Mucosa of descending colon (tissue), 3 donors: ENCODE results near the gene BMPR1A. TPM values are rescaled to one million over a fixed set of nuclear protein-coding genes. Genes with fewer than 3 reads are reported as not detected.
A peak's percentile ranks its signal among the peaks of the same experiment; 100 is the strongest.

Experiments used
- ATAC-seq: fragments of 200-7000 bp; cut with Tn5 transposase; one replicate; pipeline ENCODE4 v1.9.1; 2020; ENCODE audit warnings: mild to moderate bottlenecking, moderate library complexity
- DNase-seq, 3 donors: peaks; one replicate each; pipeline ENCODE4 v3.0.0-alpha.2; 2020
- H3K36me3 ChIP-seq: fragments of 200-600 bp; one replicate; pipeline ENCODE4 v1.8.0; 2021; ENCODE audit warnings: low read depth, mild to moderate bottlenecking
- H3K4me1 ChIP-seq: fragments of 200-600 bp; one replicate; pipeline ENCODE4 v1.8.0; 2021; ENCODE audit warnings: low read depth, mild to moderate bottlenecking
- H3K4me3 ChIP-seq: fragments of 200-600 bp; one replicate; pipeline ENCODE4 v1.8.0; 2021; ENCODE audit warnings: mild to moderate bottlenecking
- H3K9me3 ChIP-seq: fragments of 200-600 bp; one replicate; pipeline ENCODE4 v1.8.0; 2021; ENCODE audit warnings: mild to moderate bottlenecking
- CTCF ChIP-seq: fragments of 200-600 bp; IDR thresholded peaks from one replicate; pipeline ENCODE4 v1.8.0; 2022; ENCODE audit warnings: antibody characterized with exemption, mild to moderate bottlenecking
- intact Hi-C, 2 donors: fragments of 100-400 bp; cut with DNase I in 1 of 2; cut with micrococcal nuclease in 1 of 2; formaldehyde crosslinking; loops; one replicate each; pipeline versions ENCODE4 v1.11.0 to v1.11.1; 2022; cut with DNase I, micrococcal nuclease
- total RNA-seq, 3 donors: library from RNA; stranded (reverse); fragmentation: NEBNext Ultra II Directional in 2 of 3; extraction: Animal tissue kit (Norgen Biotek cat#: 25700) in 2 of 3; gene quantifications; one replicate each; pipeline versions ENCODE4 v1.2.1 to v1.2.4, GENCODE V29; 2021 to 2023
- donor health status: DM: no; HTN: no; CAD: no; lungs with moderate emphysema.
- donor health status: DM: no; HTN: no; CAD: no.
- donor health status: DM: no; HTN: yes; CAD: no.

The BMPR1A gene
- total RNA-seq, 3 donors from 2014 or later, result 44.4 to 126 (median 45.3) TPM

DNA sequence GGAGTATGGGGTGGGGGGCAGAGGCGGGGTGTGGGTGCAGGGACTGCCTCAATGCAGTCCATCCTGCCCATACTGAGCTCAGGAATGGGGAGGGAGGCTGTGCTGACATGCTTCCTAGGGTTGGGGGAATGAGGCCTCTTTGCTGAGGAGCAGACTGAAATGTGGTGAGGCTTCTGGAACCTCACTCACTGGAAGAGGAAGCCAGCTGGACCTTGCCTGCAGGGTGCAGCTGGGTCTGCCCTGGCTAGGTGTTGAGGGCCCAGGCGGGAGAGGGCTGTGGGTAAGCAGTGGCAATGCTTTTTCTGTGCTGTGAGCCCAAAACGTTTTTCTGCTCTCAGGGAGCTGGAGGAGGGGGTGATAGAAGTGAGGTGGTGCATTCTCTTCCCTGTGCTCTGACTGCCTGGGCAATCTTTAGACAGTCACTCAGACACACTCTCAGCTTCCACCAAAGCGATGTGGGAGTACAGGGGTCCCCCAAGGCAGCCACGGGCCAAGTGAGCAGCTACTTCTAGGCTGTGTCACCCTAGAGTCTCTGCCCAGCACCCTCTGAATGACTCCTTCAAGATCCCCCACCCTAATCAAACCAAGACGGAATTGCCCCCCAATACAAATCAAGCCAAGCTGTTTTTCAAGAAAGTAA, 41.1 kb upstream of the BMPR1A start:
- intact Hi-C loops, result no loop called here
- ATAC-seq, result no peak
- Histone ChIP-seq H3K36me3 (no peaks in the 10 kb centered on the region), H3K4me3 (no peak overlapping the region), H3K4me1 (peaks cover 11% of the 10 kb centered on the region), H3K9me3 (no peaks in the 10 kb centered on the region)
- no peak for TF ChIP-seq CTCF
- DNase-seq, result peak in 1 of 3 donors; percentile 11

DNA sequence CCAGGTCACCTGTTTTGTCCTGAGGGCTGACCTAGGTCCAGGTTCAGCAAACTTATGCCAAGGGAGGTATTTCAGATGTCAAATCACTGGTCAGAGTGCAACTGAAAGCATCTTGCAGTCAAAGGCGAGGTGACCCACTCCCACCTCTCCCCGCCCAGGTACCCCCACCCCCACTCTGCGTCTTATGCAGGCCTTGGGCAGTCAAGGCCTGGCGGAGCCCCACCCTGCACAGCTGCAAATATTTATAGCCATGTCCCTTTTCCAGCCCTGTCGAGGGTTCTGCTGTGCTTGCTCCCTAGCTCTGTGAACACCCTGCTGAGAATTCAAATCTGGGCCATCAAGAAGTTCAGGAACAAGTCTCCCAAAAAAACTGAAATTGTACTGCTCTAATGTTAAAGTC, 40.6 kb upstream of the BMPR1A start:
- intact Hi-C loops, result no loop called here

GRCh38 chr10:86716466-86716865, 40.0 kb upstream of the BMPR1A start:
- H3K4me3 ChIP-seq, result no peak overlapping the region
- ATAC-seq, result no peak
- no peaks in the 10 kb centered on the region for H3K9me3 ChIP-seq
- DNase-seq, result peak in 1 of 3 donors; percentile 7
- TF ChIP-seq CTCF, result no peak
- no peaks in the 10 kb centered on the region for H3K36me3 ChIP-seq
- intact Hi-C loops, result no loop called here
- H3K4me1 ChIP-seq, result peaks cover 4% of the 10 kb centered on the region

More for the DNA sequence above, 40.6 kb upstream of the BMPR1A start:
- H3K36me3 ChIP-seq, result no peaks in the 10 kb centered on the region
- ATAC-seq (no peak), DNase-seq (peak in 1 of 3 donors; percentile 17)
- TF ChIP-seq CTCF, result no peak
- H3K9me3 ChIP-seq, result no peaks in the 10 kb centered on the region
- H3K4me3 ChIP-seq, result no peak overlapping the region
- H3K4me1 ChIP-seq, result peaks cover 7% of the 10 kb centered on the region

DNA sequence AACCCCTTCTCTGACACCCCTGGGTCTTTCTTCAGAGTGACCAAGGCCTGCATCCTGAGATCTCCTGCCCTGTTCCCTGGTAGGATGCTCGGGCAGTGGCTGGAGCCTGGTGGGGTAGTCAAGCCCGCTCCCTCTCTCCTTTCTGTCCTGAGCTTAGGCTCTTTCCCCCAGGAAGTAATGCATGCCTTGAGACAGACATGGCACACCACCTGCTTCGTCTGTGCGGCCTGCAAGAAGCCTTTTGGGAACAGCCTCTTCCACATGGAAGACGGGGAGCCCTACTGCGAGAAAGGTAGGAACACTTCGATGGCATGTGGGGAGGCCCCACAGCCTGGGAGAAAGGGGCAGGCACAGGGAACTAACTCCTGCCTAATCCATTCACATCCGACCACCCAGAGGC, 37.9 kb upstream of the BMPR1A start:
- H3K9me3 ChIP-seq, result no peaks in the 10 kb centered on the region
- no peak for ATAC-seq
- no peak for DNase-seq
- no peaks in the 10 kb centered on the region for H3K36me3 ChIP-seq
- H3K4me1 ChIP-seq, result no peaks in the 10 kb centered on the region
- intact Hi-C loops, result no loop called here
- no peak for TF ChIP-seq CTCF
- no peak overlapping the region for H3K4me3 ChIP-seq

GRCh38 chr10:86721232-86721631, 35.2 kb upstream of the BMPR1A start:
- intact Hi-C loops, result no loop called here
- Histone ChIP-seq H3K4me1 (no peaks in the 10 kb centered on the region), H3K9me3 (no peaks in the 10 kb centered on the region), H3K4me3 (no peak overlapping the region), H3K36me3 (no peaks in the 10 kb centered on the region)
- no peak for ATAC-seq
- TF ChIP-seq CTCF, result no peak
- no peak for DNase-seq

DNA sequence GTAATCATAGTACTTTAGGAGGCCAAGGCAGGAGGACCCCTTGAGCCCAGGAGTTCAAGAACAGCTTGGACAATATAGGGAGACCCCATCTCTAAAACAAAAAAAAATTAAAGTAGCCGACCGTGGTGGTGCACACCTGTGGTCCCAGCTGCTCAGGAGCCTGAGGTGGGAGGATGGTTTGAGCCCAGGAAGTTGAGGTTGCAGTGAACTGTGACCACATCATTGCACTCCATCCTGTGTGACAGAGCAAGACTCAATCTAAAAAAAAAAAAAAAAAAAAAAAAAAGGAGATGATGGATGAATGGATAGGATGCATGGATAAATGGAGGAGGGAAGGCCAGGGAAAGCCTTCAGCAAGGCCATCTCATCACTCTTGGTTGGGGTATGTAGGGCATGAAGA, 33.4 kb upstream of the BMPR1A start:
- H3K4me3 ChIP-seq, result no peak overlapping the region
- no peak for ATAC-seq
- H3K36me3 ChIP-seq, result no peaks in the 10 kb centered on the region
- DNase-seq, result no peak
- no peak for TF ChIP-seq CTCF
- no peaks in the 10 kb centered on the region for H3K4me1 ChIP-seq
- H3K9me3 ChIP-seq, result no peaks in the 10 kb centered on the region
- intact Hi-C loops, result no loop called here
